GM12878 (cell line): ENCODE results near the gene ELAVL3. TPM values are rescaled to one million over a fixed set of nuclear protein-coding genes. Genes with fewer than 3 reads are reported as not detected.

ENCODE experiments used
- ATAC-seq: fragments of 200-7000 bp; cut with Tn5 transposase; 3 replicates; pipeline ENCODE4 v1.9.1; 2020; ENCODE audit warnings: mild to moderate bottlenecking, moderate library complexity
- BruUV-seq: library from RNA; stranded (reverse); fragments of 400-500 nt; replicated peaks from 2 replicates; lab custom pipeline; 2021; lab: Mats Ljungman, UMichigan
- CTCF ChIA-PET: fragments of 300-600 bp; sonication (Branson Sonifier 250); formaldehyde crosslinking; extraction: SDS; loops from one replicate; lab custom pipeline; 2021; ENCODE audit warnings: inconsistent platforms; lab: Yijun Ruan, JAX
- POLR2A ChIA-PET: fragments of 350-600 bp; formaldehyde crosslinking; extraction: SDS; loops from one replicate; lab custom pipeline; 2021; ENCODE audit warnings: inconsistent platforms; lab: Charles Lee
- RAD21 ChIA-PET: fragments of 300-600 bp; sonication (Branson Sonifier 250); formaldehyde crosslinking; loops from one replicate; lab custom pipeline; 2023; ENCODE audit warnings: antibody characterized with exemption; ENCODE audit not compliant: unreplicated experiment; lab: Charles Lee
- SMC1A ChIA-PET: fragments of 300-600 bp; sonication (Branson Sonifier 250); formaldehyde crosslinking; loops from one replicate; lab custom pipeline; 2023; ENCODE audit not compliant: unreplicated experiment, uncharacterized antibody; lab: Charles Lee
- DNase-seq: peaks from one replicate; pipeline ENCODE4 v3.0.0-alpha.2; 2011; ENCODE audit warnings: low read depth, low spot score
- FAIRE-seq: peaks from 3 replicates; lab custom pipeline; 2011; peaks lifted over from hg19 to GRCh38; lab: Jason Lieb, UNC
- H2AFZ ChIP-seq: 2 replicates; pipeline ENCODE4 v1.6.0; 2011; ENCODE audit warnings: low read depth, low read length, control low read depth; ENCODE audit not compliant: control insufficient read depth
- H3K27ac ChIP-seq: 2 replicates; pipeline ENCODE4 v1.5.1; 2011; ENCODE audit warnings: control low read depth; ENCODE audit not compliant: control insufficient read depth, insufficient read depth
- H3K27me3 ChIP-seq, 2 experiments: replicated peaks in 1 of 2; 2 replicates each; pipeline versions ENCODE4 v1.6.0 to v1.6.1; 2011; ENCODE audit warnings: low read length in 1 of 2; ENCODE audit not compliant: control insufficient read depth in 2 of 2, insufficient read depth in 2 of 2
- H3K36me3 ChIP-seq, 2 experiments: 2 replicates each; pipeline ENCODE4 v1.5.1; 2011; ENCODE audit warnings: low read length in 1 of 2; ENCODE audit not compliant: control insufficient read depth in 2 of 2, insufficient read depth in 2 of 2
- H3K4me1 ChIP-seq: 2 replicates; pipeline ENCODE4 v1.6.1; 2011; ENCODE audit warnings: mild to moderate bottlenecking, low read length, moderate library complexity, mixed read lengths; ENCODE audit not compliant: control insufficient read depth, insufficient read depth
- H3K4me2 ChIP-seq: 2 replicates; pipeline ENCODE4 v1.6.0; 2011; ENCODE audit warnings: control low read depth; ENCODE audit not compliant: control insufficient read depth, insufficient read depth
- H3K4me3 ChIP-seq: fragments of 200-600 bp; sonication (generic); 2 replicates; pipeline ENCODE4 v1.5.1; 2016
- H3K79me2 ChIP-seq: 2 replicates; pipeline ENCODE4 v1.6.0; 2011; ENCODE audit warnings: low read length; ENCODE audit not compliant: control insufficient read depth, insufficient read depth
- H3K9ac ChIP-seq: 2 replicates; pipeline ENCODE4 v1.8.0; 2011; ENCODE audit warnings: low read length, control low read depth, mixed read lengths; ENCODE audit not compliant: control insufficient read depth, insufficient read depth
- H3K9me3 ChIP-seq: replicated peaks from 3 replicates; pipeline ENCODE4 v1.5.1; 2011; ENCODE audit warnings: mild to moderate bottlenecking, low read length; ENCODE audit not compliant: control insufficient read depth, insufficient read depth
- H4K20me1 ChIP-seq: 2 replicates; pipeline ENCODE4 v1.6.0; 2011; ENCODE audit not compliant: control insufficient read depth, insufficient read depth
- ATF2 ChIP-seq: IDR thresholded peaks from 2 replicates; pipeline ENCODE4 v1.6.1; 2012; ENCODE audit warnings: low read length, inconsistent platforms
- ATF7 ChIP-seq: fragments of 450-650 bp; IDR thresholded peaks from 2 replicates; pipeline ENCODE4 v1.6.1; 2016; ENCODE audit warnings: low read depth, mild to moderate bottlenecking
- BCL11A ChIP-seq: IDR thresholded peaks from 2 replicates; pipeline ENCODE4 v1.6.1; 2011; ENCODE audit warnings: low read depth, low read length
- BHLHE40 ChIP-seq, 2 experiments: fragments of 450-650 bp in 1 of 2; IDR thresholded peaks; 2 replicates each; pipeline ENCODE4 v1.6.1; 2011 to 2017; ENCODE audit warnings: low read depth in 2 of 2, borderline replicate concordance in 1 of 2, improper control_type of control experiment in 1 of 2, low read length in 1 of 2, mild to moderate bottlenecking in 1 of 2
- BRCA1 ChIP-seq: IDR thresholded peaks from 2 replicates; pipeline ENCODE4 v1.6.1; 2011; ENCODE audit warnings: low read depth, low read length, improper control_type of control experiment
- EGR1 ChIP-seq, 2 experiments: IDR thresholded peaks; 1 replicate in 1 of 2; 2 replicates in 1 of 2; pipeline ENCODE4 v1.6.1; 2011 to 2012; ENCODE audit warnings: low read depth in 2 of 2, low read length in 2 of 2, borderline replicate concordance in 1 of 2, mild to moderate bottlenecking in 1 of 2, moderate library complexity in 1 of 2
- FOXM1 ChIP-seq: IDR thresholded peaks from 2 replicates; pipeline ENCODE4 v1.6.1; 2012; ENCODE audit warnings: low read depth, mild to moderate bottlenecking, inconsistent platforms, low read length, moderate library complexity
- NR2C2 ChIP-seq: IDR thresholded peaks from 2 replicates; pipeline ENCODE4 v1.6.1; 2011; ENCODE audit warnings: borderline replicate concordance, low read depth; ENCODE audit not compliant: control insufficient read depth, insufficient read length
- NRF1 ChIP-seq: conservative IDR thresholded peaks from 2 replicates; pipeline ENCODE4 v1.6.1; 2011; ENCODE audit warnings: mild to moderate bottlenecking, low read depth, low read length, improper control_type of control experiment
- POLR2AphosphoS5 ChIP-seq: IDR thresholded peaks from 2 replicates; pipeline ENCODE4 v1.6.1; 2011; ENCODE audit warnings: mild to moderate bottlenecking, low read length, inconsistent platforms
- RB1 ChIP-seq: fragments of 450-650 bp; formaldehyde crosslinking; IDR thresholded peaks from 2 replicates; pipeline ENCODE4 v1.6.1; 2017; ENCODE audit warnings: mild to moderate bottlenecking, borderline replicate concordance
- RELA ChIP-seq: fragments of 450-650 bp; IDR thresholded peaks from 2 replicates; pipeline ENCODE4 v1.8.0; 2014; ENCODE audit warnings: borderline replicate concordance; ENCODE audit not compliant: partially characterized antibody
- ZNF217 ChIP-seq: fragments of 450-650 bp; IDR thresholded peaks from 2 replicates; pipeline ENCODE4 v1.6.1; 2017; ENCODE audit warnings: antibody characterized with exemption, mild to moderate bottlenecking
- ZNF622 ChIP-seq: fragments of 450-650 bp; IDR thresholded peaks from 2 replicates; pipeline ENCODE4 v1.6.1; 2017; ENCODE audit warnings: mild to moderate bottlenecking, inconsistent platforms
- WGBS: methylation state at CpG from one replicate; pipeline ENCODE4 v1.1.6; 2016; ENCODE audit warnings: low lambda C conversion rate; ENCODE audit not compliant: insufficient replicate concordance, insufficient coverage; ENCODE audit errors: missing lambda C conversion rate; 5-methylcytosine and 5-hydroxymethylcytosine counted together
- in situ Hi-C: fragments of 300-500 bp; cut with MboI; formaldehyde crosslinking; loops from 9 replicates; pipeline ENCODE4 v1.14.3; 2018; ENCODE audit warnings: mixed read lengths
- intact Hi-C: fragments of 100-400 bp; cut with micrococcal nuclease; formaldehyde crosslinking; loops from one replicate; pipeline ENCODE4 v1.14.2; 2022; ENCODE audit not compliant: unreplicated experiment
- polyA plus RNA-seq, 11 experiments: library from polyadenylated mRNA; depleted of rRNA in 4 of 11; unstranded in 6 of 11; stranded (reverse) in 5 of 11; fragments of >200 nt; fragmentation: Nextera tagmentation in 4 of 11; fragmentation: Illumina TruSeq in 1 of 11; extraction: Ambion mirVana in 4 of 11; extraction: Trizol in 1 of 11; gene quantifications; 1 replicate in 1 of 11; 2 replicates in 10 of 11; pipeline versions ENCODE4 v1.2.1 to v1.2.3, GENCODE V29; 2011 to 2016; ENCODE audit warnings: inconsistent platforms in 2 of 11, missing spikeins in 2 of 11, low read depth in 1 of 11
- total RNA-seq, 4 experiments: library from RNA; depleted of rRNA in 3 of 4; stranded (reverse); fragments of >200 nt in 3 of 4; fragmentation: Illumina TruSeq in 1 of 4; extraction: Trizol in 1 of 4; gene quantifications; 2 replicates each; pipeline versions ENCODE4 v1.2.1 to v1.2.3, GENCODE V29; 2013 to 2021
- TF ChIP-seq, protein P1 (sequence below): fragments of 450-650 bp; IDR thresholded peaks from 2 replicates; pipeline ENCODE4 v1.6.1; 2017; ENCODE audit warnings: low read depth, mild to moderate bottlenecking, moderate library complexity

ELAVL3 gene
- total and polyA plus RNA-seq, 10 of the 15 experiments (the other 5 are each of a cell fraction or from before 2014, with no cell fraction given) = under 0.01 to 0.05 (median 0.01) TPM; not detected in 7

DNA sequence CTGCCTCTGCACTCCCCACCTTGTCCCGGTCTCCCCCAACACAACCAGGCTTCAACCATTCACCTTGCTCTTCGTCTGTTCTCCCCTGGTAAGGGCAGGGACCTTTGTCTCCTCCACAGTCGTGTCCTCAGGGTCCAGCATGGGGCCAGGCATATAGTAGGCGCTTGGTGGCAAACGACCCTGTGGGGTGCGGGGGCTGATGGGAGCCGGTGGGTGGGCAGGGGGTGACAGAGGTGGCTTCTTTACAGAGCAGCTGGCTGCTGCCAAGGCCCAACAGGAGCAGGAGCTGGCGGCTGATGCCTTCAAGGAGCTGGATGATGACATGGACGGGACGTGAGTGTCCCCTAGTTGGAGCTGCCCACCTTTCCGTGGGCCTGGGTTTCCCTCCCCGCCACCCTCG lies 35.7 kb downstream of the ELAVL3 start (continued):
- TF ChIP-seq, protein P1, sequence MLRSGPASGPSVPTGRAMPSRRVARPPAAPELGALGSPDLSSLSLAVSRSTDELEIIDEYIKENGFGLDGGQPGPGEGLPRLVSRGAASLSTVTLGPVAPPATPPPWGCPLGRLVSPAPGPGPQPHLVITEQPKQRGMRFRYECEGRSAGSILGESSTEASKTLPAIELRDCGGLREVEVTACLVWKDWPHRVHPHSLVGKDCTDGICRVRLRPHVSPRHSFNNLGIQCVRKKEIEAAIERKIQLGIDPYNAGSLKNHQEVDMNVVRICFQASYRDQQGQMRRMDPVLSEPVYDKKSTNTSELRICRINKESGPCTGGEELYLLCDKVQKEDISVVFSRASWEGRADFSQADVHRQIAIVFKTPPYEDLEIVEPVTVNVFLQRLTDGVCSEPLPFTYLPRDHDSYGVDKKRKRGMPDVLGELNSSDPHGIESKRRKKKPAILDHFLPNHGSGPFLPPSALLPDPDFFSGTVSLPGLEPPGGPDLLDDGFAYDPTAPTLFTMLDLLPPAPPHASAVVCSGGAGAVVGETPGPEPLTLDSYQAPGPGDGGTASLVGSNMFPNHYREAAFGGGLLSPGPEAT = no peak
- TF ChIP-seq ATF7 (no peak), ATF2 (no peak), NR2C2 (no peak), RB1 (no peak), RELA (no peak)

DNA sequence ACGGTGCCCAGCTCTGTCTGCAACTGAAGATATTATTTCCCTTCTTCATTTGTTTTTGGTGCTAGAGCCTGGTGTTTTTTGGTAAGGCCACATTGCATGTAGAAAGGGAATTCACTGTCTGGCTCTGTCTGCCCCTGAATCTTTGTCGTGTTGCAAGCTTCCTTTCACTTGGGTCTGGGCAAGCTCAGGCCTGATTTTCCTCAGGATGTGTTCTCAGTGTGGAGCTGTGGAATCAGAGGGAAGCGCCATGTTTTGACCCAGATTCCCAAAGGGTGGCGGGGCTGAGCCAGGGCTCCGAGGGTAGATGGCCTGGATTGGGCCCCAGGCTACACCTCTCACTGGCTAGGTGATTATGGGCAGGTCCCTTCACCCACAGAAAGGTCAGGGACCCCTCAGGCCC lies 36.8 kb downstream of the ELAVL3 start:
- intact Hi-C loops = no loop called here
- TF ChIP-seq BHLHE40 (IDR thresholded peaks at IDR 0.05; ENCODE audit: borderline replicate concordance in 1 of 2, low read depth in 2 of 2, low read length in 1 of 2) (no peak), BRCA1 (no peak), BCL11A (no peak), FOXM1 (no peak), EGR1 (IDR thresholded peaks at IDR 0.05; ENCODE audit: borderline replicate concordance in 1 of 2, low read depth in 2 of 2, low read length in 2 of 2) (no peak), NRF1 (no peak), ZNF217 (no peak), POLR2AphosphoS5 (no peak), ZNF622 (no peak)
- no TSS peak for BruUV-seq
- Histone ChIP-seq H2AFZ (no peak overlapping the region), H3K9ac (no peak overlapping the region), H3K4me1 (0 out of 2 replicates have a peak, but pooled peaks cover under 1% of the 10 kb centered on the region), H3K27ac (no peak overlapping the region), H4K20me1 (no peaks in the 10 kb centered on the region), H3K4me2 (no peak overlapping the region), H3K4me3 (no peak overlapping the region), H3K79me2 (no peaks in the 10 kb centered on the region), H3K27me3 (no peaks in the 10 kb centered on the region), H3K9me3 (no peaks in the 10 kb centered on the region), H3K36me3 (peaks cover 16 to 40% of the 10 kb centered on the region in 2 experiments)
- POLR2A ChIA-PET = interaction anchor here (0.6 to 1.6 kb wide), 5 partner anchors 8 to 139 kb away, joined by 3 to 4 read pairs (median 3); partner anchors contain the start of genes ODAD3 and PRKCSH
- in situ Hi-C loops = no loop called here
- RAD21 ChIA-PET = interaction anchor here (0.9 to 1.1 kb wide), 3 partner anchors 62 to 67 kb away, joined by 3 to 7 read pairs (median 6); no protein-coding TSS in a partner anchor
- CTCF ChIA-PET = interaction anchor here (0.6 to 2.2 kb wide), 6 partner anchors 8 to 258 kb away, joined by 3 to 15 read pairs (median 6); partner anchors contain the start of genes ODAD3 and PRKCSH
- DNase-seq = no peak
- FAIRE-seq = no peak
- ATAC-seq = no peak
- 68% methylated on average over 5 of the region's 5 CpGs for WGBS
- SMC1A ChIA-PET = interaction anchor here (0.8 to 1.2 kb wide), 2 partner anchors 63 to 98 kb away, joined by 3 read pairs; partner anchors contain the start of genes CCDC159 and TMEM205
